Measurements from ENCODE around the gene PTPRN2. TPM values are rescaled to one million over a fixed set of nuclear protein-coding genes. Genes with fewer than 3 reads are reported as not detected.

PTPRN2 gene
- total and polyA plus RNA-seq, 9 of the 15 experiments (the other 6 are each of a cell fraction or from before 2014, with no cell fraction given) = not detected

DNA sequence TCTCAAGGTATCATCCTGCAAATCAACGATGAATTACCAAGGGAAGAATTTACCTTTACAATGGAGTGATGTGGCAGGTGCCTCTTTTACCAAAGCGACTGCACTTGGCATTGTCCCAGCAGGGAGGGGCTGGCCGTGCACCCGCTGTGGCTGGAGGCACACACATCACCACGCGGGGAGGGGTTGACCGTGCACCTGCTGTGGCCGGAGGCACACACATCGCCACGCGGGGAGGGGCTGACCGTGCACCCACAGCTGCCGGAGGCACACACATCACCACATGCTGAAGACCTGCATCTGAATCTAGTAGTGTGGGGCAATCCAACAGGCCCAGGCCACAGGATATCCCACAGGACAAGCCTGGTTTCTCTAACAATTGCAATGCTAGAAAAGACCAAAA, 757.3 kb downstream of the PTPRN2 start:
- peaks cover 9% of the 10 kb centered on the region; the same call in 1 of the 2 replicates for H4K20me1 ChIP-seq (replicated peaks; ENCODE audit: control insufficient read depth, insufficient read depth, low read length)
- intact Hi-C loops (cut with micrococcal nuclease) (no loop called here), in situ Hi-C loops (cut with MboI) (no loop called here)
- no peaks in the 10 kb centered on the region for H3K4me1 ChIP-seq (replicated peaks in 1 of 2; ENCODE audit: control insufficient read depth in 2 of 2, insufficient read depth in 2 of 2, low read length in 2 of 2)
- under 1% methylated on average over 13 of the region's 13 CpGs for WGBS (ENCODE audit: insufficient coverage, low coverage, missing lambda C conversion rate)
- no peaks in the 10 kb centered on the region for H3K36me3 ChIP-seq (ENCODE audit: control insufficient read depth, insufficient read depth, low read length)
- no peaks in the 10 kb centered on the region for H3K9me1 ChIP-seq (ENCODE audit: control insufficient read depth, insufficient read depth, low read length)
- FAIRE-seq (no peak), ATAC-seq (no peak), DNase-seq (ENCODE audit: extremely low read depth in 1 of 4, low spot score in 3 of 4) (no peak)
- no peak overlapping the region for H2AFZ ChIP-seq (ENCODE audit: low read depth, low read length)
- no peak overlapping the region for H3K27ac ChIP-seq (ENCODE audit: extremely low read depth, low read depth, low read length)
- no peaks in the 10 kb centered on the region for H3K9me3 ChIP-seq (replicated peaks; ENCODE audit: control insufficient read depth, insufficient read depth, low read depth, low read length)
- H3K79me2 ChIP-seq (ENCODE audit: control insufficient read depth, insufficient read depth, low read length) = no peaks in the 10 kb centered on the region
- H3K9ac ChIP-seq (ENCODE audit: insufficient read depth in 1 of 2, low read depth in 2 of 2, low read length in 2 of 2) = no peak overlapping the region
- ChIA-PET CTCF (ENCODE audit: low intra/inter-chr PET ratio) (no interaction called here), POLR2A (no interaction called here)
- no peak overlapping the region for H3K4me2 ChIP-seq (ENCODE audit: insufficient read depth, low read length)
- BruUV-seq (replicated peaks) = no TSS peak
- H3K27me3 ChIP-seq (ENCODE audit: control insufficient read depth in 2 of 2, insufficient read depth in 2 of 2, low read length in 2 of 2) = peaks cover 39 to 97% of the 10 kb centered on the region in 2 experiments
- TF ChIP-seq ZNF431 (CRISPR knock-in tag; IDR thresholded peaks at IDR 0.05) = no peak
- TF ChIP-seq, protein P1, sequence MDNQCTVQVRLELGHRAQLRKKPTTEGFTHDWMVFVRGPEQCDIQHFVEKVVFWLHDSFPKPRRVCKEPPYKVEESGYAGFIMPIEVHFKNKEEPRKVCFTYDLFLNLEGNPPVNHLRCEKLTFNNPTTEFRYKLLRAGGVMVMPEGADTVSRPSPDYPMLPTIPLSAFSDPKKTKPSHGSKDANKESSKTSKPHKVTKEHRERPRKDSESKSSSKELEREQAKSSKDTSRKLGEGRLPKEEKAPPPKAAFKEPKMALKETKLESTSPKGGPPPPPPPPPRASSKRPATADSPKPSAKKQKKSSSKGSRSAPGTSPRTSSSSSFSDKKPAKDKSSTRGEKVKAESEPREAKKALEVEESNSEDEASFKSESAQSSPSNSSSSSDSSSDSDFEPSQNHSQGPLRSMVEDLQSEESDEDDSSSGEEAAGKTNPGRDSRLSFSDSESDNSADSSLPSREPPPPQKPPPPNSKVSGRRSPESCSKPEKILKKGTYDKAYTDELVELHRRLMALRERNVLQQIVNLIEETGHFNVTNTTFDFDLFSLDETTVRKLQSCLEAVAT (IDR thresholded peaks at IDR 0.05) = no peak
- no peak for TF ChIP-seq DIDO1 (tag; IDR thresholded peaks at IDR 0.05; ENCODE audit: low read depth)
- no peak for TF ChIP-seq HDAC1 (IDR thresholded peaks at IDR 0.05)
- no peak for TF ChIP-seq GTF2E2 (tag; IDR thresholded peaks at IDR 0.05)
- TF ChIP-seq ERF (CRISPR knock-in tag; IDR thresholded peaks at IDR 0.05) = no peak
- TF ChIP-seq MAFG (tag; conservative IDR thresholded peaks at IDR 0.05) = no peak
- TF ChIP-seq ESRRB (CRISPR knock-in tag; IDR thresholded peaks at IDR 0.05; ENCODE audit: borderline replicate concordance) = no peak
- TF ChIP-seq MXI1 (IDR thresholded peaks at IDR 0.05; ENCODE audit: low read depth, low read length) = no peak
- TF ChIP-seq ZNF12 (CRISPR knock-in tag; IDR thresholded peaks at IDR 0.05) = no peak
- TF ChIP-seq PHF21A (IDR thresholded peaks at IDR 0.05; ENCODE audit: borderline replicate concordance, low read depth) = no peak
- TF ChIP-seq ZNF436 (CRISPR knock-in tag; IDR thresholded peaks at IDR 0.05) = no peak
- no peak for TF ChIP-seq CREB1 (IDR thresholded peaks at IDR 0.05)
- no peak for TF ChIP-seq CREB1 (CRISPR knock-in tag; IDR thresholded peaks at IDR 0.05)
- no peak for TF ChIP-seq ASH1L (IDR thresholded peaks at IDR 0.05; ENCODE audit: borderline replicate concordance, low read depth, partially characterized antibody)
- TF ChIP-seq MCM3 (IDR thresholded peaks at IDR 0.05) = no peak
- TF ChIP-seq, protein P2, sequence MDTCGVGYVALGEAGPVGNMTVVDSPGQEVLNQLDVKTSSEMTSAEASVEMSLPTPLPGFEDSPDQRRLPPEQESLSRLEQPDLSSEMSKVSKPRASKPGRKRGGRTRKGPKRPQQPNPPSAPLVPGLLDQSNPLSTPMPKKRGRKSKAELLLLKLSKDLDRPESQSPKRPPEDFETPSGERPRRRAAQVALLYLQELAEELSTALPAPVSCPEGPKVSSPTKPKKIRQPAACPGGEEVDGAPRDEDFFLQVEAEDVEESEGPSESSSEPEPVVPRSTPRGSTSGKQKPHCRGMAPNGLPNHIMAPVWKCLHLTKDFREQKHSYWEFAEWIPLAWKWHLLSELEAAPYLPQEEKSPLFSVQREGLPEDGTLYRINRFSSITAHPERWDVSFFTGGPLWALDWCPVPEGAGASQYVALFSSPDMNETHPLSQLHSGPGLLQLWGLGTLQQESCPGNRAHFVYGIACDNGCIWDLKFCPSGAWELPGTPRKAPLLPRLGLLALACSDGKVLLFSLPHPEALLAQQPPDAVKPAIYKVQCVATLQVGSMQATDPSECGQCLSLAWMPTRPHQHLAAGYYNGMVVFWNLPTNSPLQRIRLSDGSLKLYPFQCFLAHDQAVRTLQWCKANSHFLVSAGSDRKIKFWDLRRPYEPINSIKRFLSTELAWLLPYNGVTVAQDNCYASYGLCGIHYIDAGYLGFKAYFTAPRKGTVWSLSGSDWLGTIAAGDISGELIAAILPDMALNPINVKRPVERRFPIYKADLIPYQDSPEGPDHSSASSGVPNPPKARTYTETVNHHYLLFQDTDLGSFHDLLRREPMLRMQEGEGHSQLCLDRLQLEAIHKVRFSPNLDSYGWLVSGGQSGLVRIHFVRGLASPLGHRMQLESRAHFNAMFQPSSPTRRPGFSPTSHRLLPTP (IDR thresholded peaks at IDR 0.05; ENCODE audit: borderline replicate concordance, extremely low read depth, insufficient read length) = no peak
- TF ChIP-seq, protein P3, sequence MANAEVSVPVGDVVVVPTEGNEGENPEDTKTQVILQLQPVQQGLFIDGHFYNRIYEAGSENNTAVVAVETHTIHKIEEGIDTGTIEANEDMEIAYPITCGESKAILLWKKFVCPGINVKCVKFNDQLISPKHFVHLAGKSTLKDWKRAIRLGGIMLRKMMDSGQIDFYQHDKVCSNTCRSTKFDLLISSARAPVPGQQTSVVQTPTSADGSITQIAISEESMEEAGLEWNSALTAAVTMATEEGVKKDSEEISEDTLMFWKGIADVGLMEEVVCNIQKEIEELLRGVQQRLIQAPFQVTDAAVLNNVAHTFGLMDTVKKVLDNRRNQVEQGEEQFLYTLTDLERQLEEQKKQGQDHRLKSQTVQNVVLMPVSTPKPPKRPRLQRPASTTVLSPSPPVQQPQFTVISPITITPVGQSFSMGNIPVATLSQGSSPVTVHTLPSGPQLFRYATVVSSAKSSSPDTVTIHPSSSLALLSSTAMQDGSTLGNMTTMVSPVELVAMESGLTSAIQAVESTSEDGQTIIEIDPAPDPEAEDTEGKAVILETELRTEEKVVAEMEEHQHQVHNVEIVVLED (CRISPR knock-in tag; IDR thresholded peaks at IDR 0.05) = no peak
- no peak for TF ChIP-seq NCOA6 (IDR thresholded peaks at IDR 0.05)
- TF ChIP-seq CAMTA2 (CRISPR knock-in tag; conservative IDR thresholded peaks at IDR 0.05) = no peak
- TF ChIP-seq KLF16 (IDR thresholded peaks at IDR 0.05) = no peak
- no peak overlapping the region for H3K4me3 ChIP-seq
